ENCODE data around the gene SOX15. TPM values are rescaled to one million over a fixed set of nuclear protein-coding genes. Genes with fewer than 3 reads are reported as not detected.

SOX15 gene
- total and polyA plus RNA-seq, 10 of the 15 experiments (the other 5 are each of a cell fraction or from before 2014, with no cell fraction given) = 0.06 to 0.53 (median 0.16) TPM; not detected in 2

GRCh38 chr17:7612294-7612640 is 22.4 kb upstream of the SOX15 start:
- BruUV-seq (replicated peaks) = no TSS peak
- Histone ChIP-seq H3K4me2 (ENCODE audit: control insufficient read depth, insufficient read depth) (peak overlapping the region; percentile 40), H2AFZ (ENCODE audit: control insufficient read depth, low read depth, low read length) (no peak overlapping the region), H3K9me3 (replicated peaks; ENCODE audit: control insufficient read depth, insufficient read depth, low read length) (no peaks in the 10 kb centered on the region), H3K79me2 (ENCODE audit: control insufficient read depth, insufficient read depth, low read length) (peaks cover 31% of the 10 kb centered on the region), H3K4me3 (peak overlapping the region; percentile 40), H3K27ac (ENCODE audit: control insufficient read depth, insufficient read depth) (no peak overlapping the region), H3K9ac (ENCODE audit: control insufficient read depth, insufficient read depth, low read length) (no peak overlapping the region), H3K27me3 (replicated peaks in 1 of 2; ENCODE audit: control insufficient read depth in 2 of 2, insufficient read depth in 2 of 2, low read length in 1 of 2) (no peaks in the 10 kb centered on the region), H3K4me1 (ENCODE audit: control insufficient read depth, insufficient read depth, low read length) (peaks cover 4% of the 10 kb centered on the region; the same call in 1 of the 2 replicates), H3K36me3 (ENCODE audit: control insufficient read depth in 2 of 2, insufficient read depth in 2 of 2, low read length in 1 of 2) (peaks cover 0 to 4% of the 10 kb centered on the region in 2 experiments; a peak in 1 of 4 replicates), H4K20me1 (ENCODE audit: control insufficient read depth, insufficient read depth) (no peaks in the 10 kb centered on the region; the same call in 1 of the 2 replicates)
- ChIA-PET POLR2A (interaction anchor here (0.6 to 3.6 kb wide), 6 partner anchors 16 to 91 kb away, joined by 4 to 35 read pairs (median 4); partner anchors contain the start of genes SAT2, TP53 and WRAP53), RAD21 (ENCODE audit: unreplicated experiment) (interaction anchor here (0.8 kb wide), 1 partner anchor 76 kb away, joined by 3 read pairs; the partner anchor contains the start of gene WRAP53), SMC1A (ENCODE audit: uncharacterized antibody, unreplicated experiment) (interaction anchor here (0.6 to 2.9 kb wide), 3 partner anchors 16 to 35 kb away, joined by 3 to 12 read pairs (median 7); partner anchors contain the start of genes MPDU1 and SAT2), CTCF (interaction anchor here (0.6 to 3.6 kb wide), 7 partner anchors 20 to 256 kb away, joined by 3 to 18 read pairs (median 5); partner anchors contain the start of genes MPDU1, TP53 and WRAP53)
- 100% methylated on average over 1 of the region's 1 CpG for WGBS (ENCODE audit: insufficient coverage, insufficient replicate concordance, low lambda C conversion rate, missing lambda C conversion rate)
- ATAC-seq (no peak), DNase-seq (ENCODE audit: low read depth, low spot score) (no peak), FAIRE-seq (no peak)
- in situ Hi-C loops (cut with MboI) (no loop called here), intact Hi-C loops (cut with micrococcal nuclease; ENCODE audit: unreplicated experiment) (loop anchor here (5.0 kb wide), 1 partner anchor 75 kb away; the partner anchor contains the start of genes TP53 and WRAP53)
- TF ChIP-seq SMAD5 (IDR thresholded peaks at IDR 0.05; ENCODE audit: low read depth) (no peak), TBL1XR1 (IDR thresholded peaks at IDR 0.05; ENCODE audit: low read depth, low read length) (no peak), NFYB (IDR thresholded peaks at IDR 0.05; ENCODE audit: insufficient read depth, low read depth, low read length) (no peak), MTA2 (IDR thresholded peaks at IDR 0.05; ENCODE audit: low read depth) (no peak), POLR2A (IDR thresholded peaks at IDR 0.05; ENCODE audit: low read depth, low read length) (no peak), BACH1 (IDR thresholded peaks at IDR 0.05; ENCODE audit: borderline replicate concordance) (no peak)
